ENCODE results near the gene PLPPR2. TPM values are rescaled to one million over a fixed set of nuclear protein-coding genes. Genes with fewer than 3 reads are reported as not detected.
"Not testable (repeated sequence)": the region's sequence is repeated elsewhere in the genome, so short reads cannot be mapped to it uniquely, and the experiment has no call there.

Gene PLPPR2
- total RNA-seq, 1 donor from 2014 or later = 26.0 TPM

- DNase-seq (ENCODE audit: low spot score) = no peak
These were observed 41.9 kb downstream of the PLPPR2 start for GRCh38 chr19:11397089-11397610.

- no peak for DNase-seq (ENCODE audit: low spot score)
These were observed 44.4 kb downstream of the PLPPR2 start for GRCh38 chr19:11399667-11400066.

- no peak for DNase-seq (ENCODE audit: low spot score)
These were observed 45.6 kb downstream of the PLPPR2 start for GRCh38 chr19:11400798-11401197.

GRCh38 chr19:11401808-11402543 lies 46.7 kb downstream of the PLPPR2 start:
- no peak for DNase-seq (ENCODE audit: low spot score)

GRCh38 chr19:11404588-11405222 lies 49.5 kb downstream of the PLPPR2 start:
- no peak for DNase-seq (ENCODE audit: low spot score)

- no peak for DNase-seq (ENCODE audit: low spot score)
These were observed 50.8 kb downstream of the PLPPR2 start for GRCh38 chr19:11405846-11406643.

GRCh38 chr19:11406703-11407236 lies 51.5 kb downstream of the PLPPR2 start:
- not testable (repeated sequence) for DNase-seq (ENCODE audit: low spot score)

GRCh38 chr19:11408591-11408990 lies 53.4 kb downstream of the PLPPR2 start:
- DNase-seq (ENCODE audit: low spot score) = no peak

GRCh38 chr19:11410682-11411081 lies 55.5 kb downstream of the PLPPR2 start:
- DNase-seq (ENCODE audit: low spot score) = no peak

- no peak for DNase-seq (ENCODE audit: low spot score)
These were observed 59.3 kb downstream of the PLPPR2 start for GRCh38 chr19:11414544-11414943.

Other genes with a start within 250 kb of the PLPPR2 start
- 0.77 TPM for gene SPC24, start 199.7 kb upstream of the PLPPR2 start, total RNA-seq
- 121 TPM for gene KANK2, start 157.9 kb upstream of the PLPPR2 start, total RNA-seq
- gene ANGPTL8, start 115.8 kb upstream of the PLPPR2 start, total RNA-seq = 4.5 TPM
- 119 TPM for gene DOCK6, start 92.9 kb upstream of the PLPPR2 start, total RNA-seq
- gene TSPAN16, start 59.3 kb upstream of the PLPPR2 start, total RNA-seq = not detected
- gene RAB3D, start 15.8 kb upstream of the PLPPR2 start, total RNA-seq = 21.7 TPM
- gene TMEM205, start 9.2 kb upstream of the PLPPR2 start, total RNA-seq = 54.3 TPM
- gene CCDC159, start 8.9 kb upstream of the PLPPR2 start, total RNA-seq = 16.4 TPM
- 1.2 TPM for gene SWSAP1, start 19.2 kb downstream of the PLPPR2 start, total RNA-seq
- gene EPOR, start 28.9 kb downstream of the PLPPR2 start, total RNA-seq = 9.6 TPM
- 18.8 TPM for gene RGL3, start 63.9 kb downstream of the PLPPR2 start, total RNA-seq
- 0.35 TPM for gene ODAD3, start 79.7 kb downstream of the PLPPR2 start, total RNA-seq
- gene PRKCSH, start 80.2 kb downstream of the PLPPR2 start, total RNA-seq = 199 TPM
- gene ELAVL3, start 125.6 kb downstream of the PLPPR2 start, total RNA-seq = not detected
- 8.6 TPM for gene ZNF653, start 150.4 kb downstream of the PLPPR2 start, total RNA-seq
- 28.4 TPM for gene ECSIT, start 173.7 kb downstream of the PLPPR2 start, total RNA-seq
- gene CNN1, start 183.4 kb downstream of the PLPPR2 start, total RNA-seq = 21.8 TPM
- 35.0 TPM for gene ELOF1, start 203.8 kb downstream of the PLPPR2 start, total RNA-seq
- gene ACP5, start 222.2 kb downstream of the PLPPR2 start, total RNA-seq = 35.0 TPM
- gene ZNF627, start 242.1 kb downstream of the PLPPR2 start, total RNA-seq = 5.4 TPM